WERI-Rb-1 (cell line): ENCODE data around the gene CLDND1.

Experiments
- DNase-seq: peaks from one replicate; pipeline ENCODE4 v3.0.0-alpha.2; 2020
- H3K27ac ChIP-seq: fragments of 250-450 bp; sonication (Bioruptor Pico); 2 replicates; pipeline ENCODE4 v1.5.1; 2020; ENCODE audit warnings: mild to moderate bottlenecking, moderate library complexity
- H3K27me3 ChIP-seq: fragments of 250-450 bp; sonication (Bioruptor Pico); 2 replicates; pipeline ENCODE4 v1.5.1; 2021; ENCODE audit warnings: mild to moderate bottlenecking, low read depth, moderate library complexity; ENCODE audit not compliant: insufficient read depth, severe bottlenecking
- H3K36me3 ChIP-seq: fragments of 250-450 bp; sonication (Bioruptor Pico); 2 replicates; pipeline ENCODE4 v1.5.1; 2020; ENCODE audit warnings: mild to moderate bottlenecking, moderate library complexity
- H3K4me3 ChIP-seq: 2 replicates; pipeline ENCODE4 v1.5.1; 2011; ENCODE audit warnings: low read depth, mild to moderate bottlenecking, control low read depth, low read length
- H3K9me3 ChIP-seq: fragments of 250-450 bp; sonication (Bioruptor Pico); 2 replicates; pipeline ENCODE4 v1.5.1; 2021; ENCODE audit warnings: mild to moderate bottlenecking, moderate library complexity; ENCODE audit not compliant: severe bottlenecking
- TF ChIP-seq, protein P1 (sequence below): IDR thresholded peaks from 2 replicates; pipeline ENCODE4 v1.5.1; 2011; ENCODE audit warnings: low read depth, mild to moderate bottlenecking, control low read depth, inconsistent platforms, low read length

The CLDND1 gene

DNA sequence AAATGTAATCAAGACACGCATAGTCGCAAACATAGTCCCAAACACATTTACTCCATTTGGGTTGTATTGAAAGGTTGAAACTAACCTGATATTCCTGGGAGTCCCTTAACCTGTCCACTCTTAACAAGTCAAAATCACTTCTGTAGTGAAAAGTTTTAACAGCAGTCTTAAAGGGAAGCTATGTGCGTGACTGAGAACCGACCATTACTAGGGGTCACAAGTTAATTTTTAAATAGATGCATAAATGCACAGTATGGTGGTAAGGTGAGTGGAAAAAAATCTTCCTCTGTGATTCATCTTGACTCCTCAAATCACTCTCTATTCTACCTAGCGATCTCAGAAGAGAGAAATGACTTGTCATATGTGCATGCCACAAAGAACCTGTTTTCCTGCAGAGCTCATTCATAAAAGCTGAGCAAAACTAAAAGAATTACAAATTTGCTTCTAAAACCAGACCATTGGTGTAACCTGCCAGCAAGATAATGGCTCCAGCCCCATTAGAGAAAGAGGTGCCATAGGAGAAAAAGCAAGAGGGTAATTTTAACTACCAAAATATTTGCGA is 13.8 kb upstream of the CLDND1 start:
- no peak overlapping the region for H3K27ac ChIP-seq
- H3K4me3 ChIP-seq = no peak overlapping the region
- no peaks in the 10 kb centered on the region for H3K36me3 ChIP-seq
- TF ChIP-seq, protein P1, sequence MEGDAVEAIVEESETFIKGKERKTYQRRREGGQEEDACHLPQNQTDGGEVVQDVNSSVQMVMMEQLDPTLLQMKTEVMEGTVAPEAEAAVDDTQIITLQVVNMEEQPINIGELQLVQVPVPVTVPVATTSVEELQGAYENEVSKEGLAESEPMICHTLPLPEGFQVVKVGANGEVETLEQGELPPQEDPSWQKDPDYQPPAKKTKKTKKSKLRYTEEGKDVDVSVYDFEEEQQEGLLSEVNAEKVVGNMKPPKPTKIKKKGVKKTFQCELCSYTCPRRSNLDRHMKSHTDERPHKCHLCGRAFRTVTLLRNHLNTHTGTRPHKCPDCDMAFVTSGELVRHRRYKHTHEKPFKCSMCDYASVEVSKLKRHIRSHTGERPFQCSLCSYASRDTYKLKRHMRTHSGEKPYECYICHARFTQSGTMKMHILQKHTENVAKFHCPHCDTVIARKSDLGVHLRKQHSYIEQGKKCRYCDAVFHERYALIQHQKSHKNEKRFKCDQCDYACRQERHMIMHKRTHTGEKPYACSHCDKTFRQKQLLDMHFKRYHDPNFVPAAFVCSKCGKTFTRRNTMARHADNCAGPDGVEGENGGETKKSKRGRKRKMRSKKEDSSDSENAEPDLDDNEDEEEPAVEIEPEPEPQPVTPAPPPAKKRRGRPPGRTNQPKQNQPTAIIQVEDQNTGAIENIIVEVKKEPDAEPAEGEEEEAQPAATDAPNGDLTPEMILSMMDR = no peak
- no peaks in the 10 kb centered on the region for H3K9me3 ChIP-seq
- no peak for DNase-seq
- H3K27me3 ChIP-seq = no peaks in the 10 kb centered on the region

DNA sequence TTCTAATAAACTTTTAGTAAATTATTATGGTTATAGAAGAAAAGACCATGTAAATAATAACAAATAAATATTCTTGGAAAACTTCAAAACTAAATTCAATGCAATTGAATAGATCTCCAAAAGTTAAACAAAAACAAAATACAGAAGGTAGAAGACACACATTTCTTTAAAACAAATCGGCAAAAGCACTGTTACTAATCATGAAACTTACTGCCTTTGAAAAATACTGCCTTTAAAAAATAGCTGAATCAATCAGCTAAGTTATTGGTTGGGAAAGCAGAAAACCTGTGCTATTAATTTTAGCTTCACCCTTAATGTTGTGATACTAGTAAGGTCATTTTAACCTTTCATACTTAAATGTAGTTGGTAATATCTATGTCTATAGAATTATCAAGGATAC is 12.0 kb upstream of the CLDND1 start:
- no peaks in the 10 kb centered on the region for H3K27me3 ChIP-seq
- H3K27ac ChIP-seq = no peak overlapping the region
- TF ChIP-seq, protein P1 = no peak
- H3K36me3 ChIP-seq = no peaks in the 10 kb centered on the region
- no peaks in the 10 kb centered on the region for H3K9me3 ChIP-seq
- no peak overlapping the region for H3K4me3 ChIP-seq
- DNase-seq = no peak

DNA sequence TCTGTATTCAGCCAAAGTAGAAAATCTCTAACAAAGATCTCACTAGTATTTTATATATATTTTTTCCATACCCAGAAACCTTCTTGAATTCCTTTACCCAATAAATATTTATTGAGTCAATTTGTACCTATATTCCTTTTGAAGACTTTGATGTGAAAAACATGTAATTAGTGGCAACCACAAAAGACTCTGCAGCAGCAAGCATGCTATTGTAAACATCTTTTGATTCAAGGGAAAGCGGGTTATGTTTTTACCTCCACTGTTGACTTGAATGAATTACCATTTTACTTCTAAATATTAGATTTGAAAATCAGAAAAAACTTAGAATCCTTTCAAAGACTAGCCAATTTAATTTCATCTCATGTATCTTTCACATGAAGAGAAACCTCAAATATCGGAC is 11.5 kb upstream of the CLDND1 start:
- H3K36me3 ChIP-seq = no peaks in the 10 kb centered on the region
- H3K27ac ChIP-seq = no peak overlapping the region
- no peaks in the 10 kb centered on the region for H3K9me3 ChIP-seq
- no peak overlapping the region for H3K4me3 ChIP-seq
- DNase-seq = no peak
- TF ChIP-seq, protein P1 = no peak
- no peaks in the 10 kb centered on the region for H3K27me3 ChIP-seq

DNA sequence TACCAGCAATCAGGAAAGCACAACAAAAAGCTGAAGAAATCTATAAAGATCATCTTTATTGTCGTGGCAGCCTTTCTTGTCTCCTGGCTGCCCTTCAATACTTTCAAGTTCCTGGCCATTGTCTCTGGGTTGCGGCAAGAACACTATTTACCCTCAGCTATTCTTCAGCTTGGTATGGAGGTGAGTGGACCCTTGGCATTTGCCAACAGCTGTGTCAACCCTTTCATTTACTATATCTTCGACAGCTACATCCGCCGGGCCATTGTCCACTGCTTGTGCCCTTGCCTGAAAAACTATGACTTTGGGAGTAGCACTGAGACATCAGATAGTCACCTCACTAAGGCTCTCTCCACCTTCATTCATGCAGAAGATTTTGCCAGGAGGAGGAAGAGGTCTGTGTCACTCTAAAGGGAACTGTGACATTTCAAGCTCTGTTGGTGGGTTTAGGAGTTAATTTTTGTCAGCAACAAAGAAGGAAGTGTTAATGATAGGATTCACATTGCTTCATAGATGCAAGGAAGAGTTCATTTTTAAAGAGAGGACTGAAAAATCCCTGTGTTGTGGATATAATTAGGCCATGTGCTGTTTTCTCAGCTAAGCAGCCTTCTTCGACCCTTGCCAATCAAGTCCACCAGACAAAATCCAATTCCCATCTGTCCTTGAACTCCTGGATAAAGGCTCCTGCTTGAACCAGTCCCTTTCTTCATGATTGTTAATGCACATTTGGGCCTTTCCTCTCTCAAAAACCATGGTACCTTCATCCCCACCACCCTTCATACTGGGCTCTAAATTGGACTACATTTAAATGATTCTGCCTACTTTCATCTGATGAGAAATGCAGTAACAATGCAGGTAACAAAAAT is 10.2 kb upstream of the CLDND1 start:
- TF ChIP-seq, protein P1 = no peak
- no peak overlapping the region for H3K27ac ChIP-seq
- H3K4me3 ChIP-seq = no peak overlapping the region
- no peak for DNase-seq
- no peaks in the 10 kb centered on the region for H3K27me3 ChIP-seq
- H3K36me3 ChIP-seq = no peaks in the 10 kb centered on the region
- no peaks in the 10 kb centered on the region for H3K9me3 ChIP-seq

DNA sequence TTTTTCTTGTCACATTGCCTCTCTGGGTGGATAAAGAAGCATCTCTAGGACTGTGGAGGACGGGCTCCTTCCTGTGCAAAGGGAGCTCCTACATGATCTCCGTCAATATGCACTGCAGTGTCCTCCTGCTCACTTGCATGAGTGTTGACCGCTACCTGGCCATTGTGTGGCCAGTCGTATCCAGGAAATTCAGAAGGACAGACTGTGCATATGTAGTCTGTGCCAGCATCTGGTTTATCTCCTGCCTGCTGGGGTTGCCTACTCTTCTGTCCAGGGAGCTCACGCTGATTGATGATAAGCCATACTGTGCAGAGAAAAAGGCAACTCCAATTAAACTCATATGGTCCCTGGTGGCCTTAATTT is 9.6 kb upstream of the CLDND1 start:
- Histone ChIP-seq H3K4me3 (no peak overlapping the region), H3K36me3 (no peaks in the 10 kb centered on the region), H3K27me3 (no peaks in the 10 kb centered on the region), H3K27ac (no peak overlapping the region), H3K9me3 (no peaks in the 10 kb centered on the region)
- DNase-seq = no peak
- TF ChIP-seq, protein P1 = no peak
